GM21723 (cell line): ENCODE data around the gene LRIG3.
"Not testable (repeated sequence)": the region's sequence is repeated elsewhere in the genome, so short reads cannot be mapped to it uniquely, and the experiment has no call there.

Source experiments
- ATAC-seq: cut with Tn5 transposase; IDR thresholded peaks from one replicate; pipeline ENCODE4 v1.9.1; 2021; ENCODE audit warnings: mild to moderate bottlenecking, moderate library complexity; ENCODE audit not compliant: unreplicated experiment

The LRIG3 gene

DNA sequence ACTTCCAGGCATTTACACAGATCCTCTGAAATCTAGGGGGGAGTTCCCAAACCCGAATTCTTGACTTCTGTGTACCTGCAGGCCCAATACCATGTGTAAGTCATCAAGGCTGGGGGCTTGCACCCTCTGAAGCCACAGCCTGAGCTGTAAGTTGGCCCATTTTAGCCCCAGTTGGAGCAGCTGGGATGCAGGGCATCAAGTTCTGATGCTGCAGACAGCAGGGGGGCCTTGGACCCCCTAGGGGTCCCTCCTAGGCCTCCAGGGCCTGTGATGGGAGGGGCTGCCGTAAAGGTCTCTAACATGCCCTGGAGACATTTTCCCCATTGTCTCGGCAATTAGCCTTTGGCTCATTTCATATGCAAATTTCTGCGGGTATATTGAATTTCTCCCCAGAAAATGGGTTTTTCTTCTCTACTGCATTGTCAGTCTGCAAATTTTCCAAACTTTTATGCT, 59.5 kb downstream of the LRIG3 start:
- no peak for ATAC-seq

DNA sequence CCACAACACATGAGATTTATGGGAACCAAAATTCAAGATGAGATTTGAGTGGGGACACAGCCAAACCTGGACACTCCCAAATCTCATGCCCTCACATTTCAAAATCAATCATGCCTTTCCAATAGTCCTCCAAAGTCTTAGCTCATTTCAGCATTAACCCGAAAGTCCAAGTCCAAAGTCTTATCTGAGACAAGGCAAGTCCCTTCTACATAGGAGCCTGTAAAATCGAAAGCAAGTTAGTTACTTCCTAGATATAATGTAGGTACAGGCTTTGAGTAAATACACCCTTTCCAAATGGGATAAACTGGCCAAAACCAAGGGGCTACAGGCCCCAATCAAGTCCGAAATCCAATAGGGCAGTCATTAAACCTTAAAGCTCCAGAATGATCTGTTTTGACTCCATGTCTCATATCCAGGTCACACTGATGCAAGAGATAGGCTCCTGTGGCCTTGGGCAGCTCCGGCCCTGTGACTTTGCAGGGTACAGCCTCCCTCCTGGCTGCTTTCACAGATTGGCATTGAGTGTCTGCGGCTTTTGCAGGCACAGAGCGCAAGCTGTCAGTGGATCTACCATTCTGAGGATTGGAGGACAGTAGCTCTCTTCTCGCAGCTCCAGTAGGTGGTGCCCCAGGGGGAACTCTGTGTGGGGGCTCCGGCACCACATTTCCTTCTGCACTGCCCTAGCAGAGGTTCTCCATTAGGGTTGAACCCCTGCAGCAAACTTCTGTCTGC, 60.1 kb downstream of the LRIG3 start:
- ATAC-seq, result no peak

DNA sequence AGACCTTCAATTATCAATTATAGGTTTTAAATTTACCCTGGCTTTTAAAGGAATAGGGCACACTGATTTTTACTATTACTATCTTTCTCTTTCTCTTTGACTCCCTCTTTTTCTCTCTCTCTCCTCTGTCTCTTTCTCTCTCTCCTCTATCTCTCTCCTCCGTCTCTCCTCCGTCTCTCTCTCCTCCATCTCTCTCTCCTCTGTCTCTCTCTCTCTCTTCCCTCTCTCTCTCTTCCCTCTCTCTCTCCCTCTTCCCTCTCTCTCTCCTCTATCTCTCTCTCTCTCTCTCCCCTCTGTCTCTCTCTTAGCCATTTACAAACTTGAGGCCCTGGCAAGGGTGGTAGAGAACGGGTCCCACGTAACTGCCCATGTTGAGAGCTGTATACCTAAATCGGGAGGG, 62.3 kb downstream of the LRIG3 start:
- ATAC-seq, result no peak

DNA sequence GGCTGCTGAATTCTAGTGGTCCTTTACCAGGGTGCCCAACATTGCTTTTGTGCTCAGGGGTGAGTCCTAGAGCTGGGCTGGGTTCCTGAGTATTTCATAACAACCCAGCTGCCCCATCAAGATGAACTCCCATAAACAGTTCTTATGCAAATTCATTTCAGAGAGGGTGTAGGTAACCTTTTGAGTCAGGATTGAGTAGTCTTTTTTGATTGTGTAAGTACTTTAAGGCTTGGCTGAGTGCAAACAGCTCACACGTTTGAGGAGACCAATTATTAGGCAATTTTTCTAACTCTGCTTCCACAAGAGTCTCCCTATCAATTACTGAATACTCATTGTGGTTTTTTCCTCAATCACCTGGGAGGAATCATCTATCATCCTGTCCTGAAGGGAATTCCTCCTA, 63.1 kb downstream of the LRIG3 start:
- ATAC-seq, result not testable (repeated sequence)

DNA sequence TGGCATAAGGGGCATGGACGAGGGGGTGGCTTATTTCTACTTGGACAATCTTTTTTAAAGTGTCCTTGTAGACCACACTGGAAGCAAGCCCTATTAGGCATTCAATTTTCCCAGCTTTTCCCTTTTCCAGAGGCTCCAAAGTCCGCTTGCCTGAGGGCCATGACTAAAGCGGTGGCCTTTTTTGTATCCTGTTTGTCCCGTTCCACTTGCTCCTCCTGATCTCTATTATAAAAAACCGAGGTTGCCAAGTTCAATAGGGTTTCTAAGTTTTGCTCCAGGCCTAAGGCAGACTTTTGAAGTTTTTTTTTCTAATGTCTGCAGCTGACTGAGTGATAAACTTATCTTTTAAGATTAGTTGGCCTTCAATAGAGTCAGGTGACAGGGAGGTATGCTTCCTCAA, 64.7 kb downstream of the LRIG3 start:
- not testable (repeated sequence) for ATAC-seq

DNA sequence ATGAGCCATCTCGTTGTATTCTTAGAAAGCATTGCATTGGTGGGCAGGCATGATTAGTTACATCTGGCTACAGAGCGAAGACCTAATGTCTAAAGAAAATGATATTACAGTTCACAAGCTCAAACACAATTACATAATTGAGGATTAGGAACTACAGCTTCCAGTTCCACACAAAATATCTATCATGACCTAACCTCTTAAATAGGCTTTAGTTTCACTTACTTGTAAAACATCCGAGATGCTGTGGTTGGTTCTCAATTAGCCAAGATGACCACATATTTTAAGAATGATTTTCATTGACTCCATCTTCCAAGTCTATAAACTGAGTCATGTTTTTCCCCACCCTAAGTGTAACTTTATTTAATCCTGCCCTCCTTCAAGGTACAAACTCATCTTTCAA, 69.5 kb downstream of the LRIG3 start:
- ATAC-seq, result no peak

DNA sequence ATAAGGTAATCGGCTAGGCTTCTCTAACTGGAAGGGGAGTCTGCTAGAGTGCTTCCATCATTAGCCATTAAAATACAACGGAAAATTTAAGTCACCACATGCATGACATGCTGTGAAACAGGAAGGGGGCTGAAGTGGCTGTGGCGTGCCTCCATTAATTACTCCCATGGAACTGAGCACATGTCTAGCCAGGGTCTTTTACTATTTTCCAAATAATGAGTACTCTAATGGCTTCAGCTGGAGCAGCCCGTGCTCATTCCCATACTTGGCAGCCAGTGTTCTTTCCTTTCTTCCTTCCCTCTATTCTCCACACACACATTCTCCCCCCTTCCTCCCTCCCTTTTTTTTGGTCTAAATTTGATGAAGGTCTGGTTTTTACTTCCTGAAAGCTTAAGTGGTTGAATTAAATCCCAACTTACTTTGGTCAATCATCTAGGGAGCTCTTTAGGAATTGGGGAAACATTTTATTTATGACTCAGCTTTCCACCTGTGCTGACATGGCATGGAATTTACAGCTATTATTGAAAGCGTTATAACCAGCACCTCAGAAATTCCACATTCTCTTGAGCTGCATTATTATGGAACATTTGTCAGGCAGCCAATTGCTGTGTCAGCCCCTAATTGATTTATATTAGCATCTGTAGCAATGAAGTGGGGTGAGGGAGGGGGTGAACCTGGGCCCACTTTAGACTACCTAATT, 72.3 kb downstream of the LRIG3 start:
- ATAC-seq, result no peak

DNA sequence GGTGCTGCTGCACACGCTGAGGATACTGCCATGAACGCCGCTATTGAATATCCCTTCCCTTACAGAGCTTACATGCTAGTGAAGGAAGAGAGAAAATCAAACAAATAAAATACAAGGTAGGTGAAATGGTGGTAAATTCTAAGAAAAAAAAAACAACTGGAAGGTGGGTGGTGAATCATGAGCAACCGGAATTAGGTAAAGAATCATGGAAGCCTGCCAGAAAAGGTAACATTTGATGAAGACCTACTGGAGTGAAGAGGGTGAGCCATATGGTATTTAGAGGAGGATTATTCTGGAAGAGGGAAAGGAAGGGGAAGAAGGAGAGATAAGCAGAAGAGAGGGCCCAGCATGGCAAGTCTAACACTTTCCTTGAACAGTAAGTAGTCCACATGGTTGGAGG, 76.1 kb downstream of the LRIG3 start:
- no peak for ATAC-seq

DNA sequence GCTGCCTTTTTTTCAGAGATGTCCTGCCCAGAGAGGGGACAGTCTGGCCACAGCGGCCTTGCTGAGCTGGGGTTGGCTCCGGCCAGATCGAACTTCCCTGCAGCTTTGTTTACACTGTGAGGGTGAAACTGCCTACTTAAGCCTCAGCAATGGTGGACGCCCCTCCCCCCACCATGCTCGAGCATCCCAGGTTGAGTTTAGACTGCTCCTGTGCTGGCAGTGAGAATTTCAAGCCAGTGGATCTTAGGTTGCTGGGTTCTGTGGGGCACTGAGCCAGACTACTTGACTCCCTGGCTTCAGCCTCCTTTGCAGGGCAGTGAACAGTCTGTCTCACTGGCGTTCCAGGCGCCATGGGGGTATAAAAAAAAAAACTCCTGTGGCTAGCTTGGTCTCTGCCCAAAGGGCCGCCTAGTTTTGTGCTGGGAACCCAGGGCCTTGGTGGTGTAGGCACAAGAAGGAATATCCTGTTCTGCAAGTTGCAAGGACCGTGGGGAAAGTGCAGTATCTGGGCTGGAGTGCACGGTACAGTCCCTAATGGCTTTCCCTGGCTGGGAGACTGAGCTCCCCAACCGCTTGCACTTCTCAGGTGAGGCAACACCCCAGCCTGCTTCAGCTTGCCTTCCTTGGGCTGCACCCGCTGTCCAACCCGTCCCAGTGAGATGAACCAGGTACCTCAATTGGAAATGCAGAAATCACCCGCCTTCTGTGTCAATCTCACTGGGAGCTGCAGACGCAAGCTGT, 79.1 kb downstream of the LRIG3 start:
- no peak for ATAC-seq

DNA sequence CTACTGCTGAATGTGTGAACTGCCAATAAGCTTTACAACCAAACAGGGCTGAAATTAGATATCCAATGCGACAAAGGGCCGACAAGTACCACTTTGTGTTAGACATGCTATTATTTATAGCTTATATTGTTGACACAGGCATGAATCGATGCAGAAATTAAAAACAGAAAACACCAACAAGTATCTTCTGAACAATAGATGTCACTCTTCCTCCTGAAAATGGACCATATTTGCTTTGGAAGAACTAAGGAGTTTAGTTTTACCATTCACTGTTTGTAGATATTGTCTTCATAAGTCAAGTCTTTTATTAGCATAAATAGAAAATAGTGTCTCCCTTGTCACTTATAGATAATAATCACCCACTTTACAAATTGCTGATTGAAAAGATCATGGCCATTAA, 86.5 kb downstream of the LRIG3 start:
- no peak for ATAC-seq

DNA sequence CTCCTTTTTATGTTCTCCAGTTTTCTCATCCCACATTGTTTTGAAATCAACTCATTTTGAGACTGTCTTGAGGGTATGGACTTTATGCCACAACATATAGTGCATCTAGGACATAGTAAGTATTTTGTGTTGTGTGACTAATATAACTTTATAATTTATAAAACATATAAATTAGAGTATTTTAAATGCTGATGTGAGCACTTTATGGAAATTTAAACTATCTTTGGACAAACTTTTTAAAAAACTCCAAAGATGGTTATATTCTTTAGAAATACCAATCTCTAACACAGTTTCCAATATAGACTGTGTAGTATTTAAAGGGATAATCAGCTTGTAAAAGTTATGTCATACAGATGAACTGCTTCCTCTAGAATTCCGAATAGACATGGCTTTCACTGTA, 87.4 kb downstream of the LRIG3 start:
- no peak for ATAC-seq
